H1 (cell line): Measurements from ENCODE around the gene ERLIN1. TPM values are rescaled to one million over a fixed set of nuclear protein-coding genes. Genes with fewer than 3 reads are reported as not detected.

Source experiments
- TAF1 ChIP-seq: IDR thresholded peaks from 2 replicates; pipeline ENCODE4 v1.6.1; 2011; ENCODE audit warnings: mild to moderate bottlenecking, low read depth, low read length
- polyA plus RNA-seq, 7 experiments: library from polyadenylated mRNA; depleted of rRNA in 3 of 7; stranded (reverse) in 5 of 7; unstranded in 2 of 7; fragments of >200 nt in 5 of 7; fragments of 200-250 nt in 2 of 7; gene quantifications; 1 replicate in 5 of 7; 2 replicates in 1 of 7; 4 replicates in 1 of 7; pipeline versions ENCODE4 v1.2.1 to v1.2.3, GENCODE V29; 2011 to 2013; ENCODE audit warnings: missing spikeins in 2 of 7, mixed read lengths in 2 of 7
- total RNA-seq: library from RNA; stranded (reverse); fragmentation: NEBNext Ultra II Directional; extraction: Animal tissue kit (Norgen Biotek cat#: 25700); gene quantifications from 2 replicates; pipeline ENCODE4 v1.2.1, GENCODE V29; 2021
- TF ChIP-seq, protein P1 (sequence below), 3 experiments: IDR thresholded peaks; 1 replicate in 2 of 3; 2 replicates in 1 of 3; pipeline versions ENCODE4 v1.5.1 to v1.6.1; 2011; ENCODE audit warnings: low read length in 3 of 3, mild to moderate bottlenecking in 3 of 3, inconsistent platforms in 2 of 3, low read depth in 1 of 3, moderate library complexity in 1 of 3; ENCODE audit not compliant: insufficient read depth in 1 of 3; ENCODE audit errors: control extremely low read depth in 1 of 3

ERLIN1 gene
- total and polyA plus RNA-seq, 2 of the 8 experiments (the other 6 are each of a cell fraction or from before 2014, with no cell fraction given) = 16.5 to 32.0 TPM

- no peak for TF ChIP-seq TAF1
- TF ChIP-seq, protein P1, sequence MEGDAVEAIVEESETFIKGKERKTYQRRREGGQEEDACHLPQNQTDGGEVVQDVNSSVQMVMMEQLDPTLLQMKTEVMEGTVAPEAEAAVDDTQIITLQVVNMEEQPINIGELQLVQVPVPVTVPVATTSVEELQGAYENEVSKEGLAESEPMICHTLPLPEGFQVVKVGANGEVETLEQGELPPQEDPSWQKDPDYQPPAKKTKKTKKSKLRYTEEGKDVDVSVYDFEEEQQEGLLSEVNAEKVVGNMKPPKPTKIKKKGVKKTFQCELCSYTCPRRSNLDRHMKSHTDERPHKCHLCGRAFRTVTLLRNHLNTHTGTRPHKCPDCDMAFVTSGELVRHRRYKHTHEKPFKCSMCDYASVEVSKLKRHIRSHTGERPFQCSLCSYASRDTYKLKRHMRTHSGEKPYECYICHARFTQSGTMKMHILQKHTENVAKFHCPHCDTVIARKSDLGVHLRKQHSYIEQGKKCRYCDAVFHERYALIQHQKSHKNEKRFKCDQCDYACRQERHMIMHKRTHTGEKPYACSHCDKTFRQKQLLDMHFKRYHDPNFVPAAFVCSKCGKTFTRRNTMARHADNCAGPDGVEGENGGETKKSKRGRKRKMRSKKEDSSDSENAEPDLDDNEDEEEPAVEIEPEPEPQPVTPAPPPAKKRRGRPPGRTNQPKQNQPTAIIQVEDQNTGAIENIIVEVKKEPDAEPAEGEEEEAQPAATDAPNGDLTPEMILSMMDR (IDR thresholded peaks at IDR 0.05; ENCODE audit: control extremely low read depth in 1 of 3, insufficient read depth in 1 of 3, low read depth in 1 of 3, low read length in 3 of 3) = no peak
- TF ChIP-seq, all 59 proteins: peak for 0
Measured at GRCh38 chr10:100184426-100184825, 1.4 kb downstream of the ERLIN1 start (continued).
